ENCODE measurements around the gene HYLS1.

HYLS1 gene

DNA sequence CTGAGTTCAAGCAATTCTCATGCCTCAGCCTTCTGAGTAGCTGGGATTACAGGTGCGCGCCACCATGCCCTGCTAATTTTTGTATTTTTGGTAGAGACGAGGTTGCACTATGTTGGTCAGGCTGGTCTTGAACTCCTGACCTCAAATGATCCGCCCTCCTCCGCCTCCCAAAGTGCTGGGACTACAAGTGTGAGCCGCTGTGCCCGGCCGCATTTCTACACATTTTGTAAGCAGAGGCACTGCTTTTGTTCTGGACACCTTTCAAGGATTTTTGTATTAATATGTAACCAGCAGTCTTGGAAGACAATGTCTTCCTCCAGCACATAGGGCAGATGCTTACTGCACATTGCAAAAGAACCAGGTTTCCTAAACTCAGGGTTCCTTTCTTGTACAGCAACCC lies 47.0 kb downstream of the HYLS1 start:
- DNase-seq (ENCODE audit: low read depth): no peak

DNA sequence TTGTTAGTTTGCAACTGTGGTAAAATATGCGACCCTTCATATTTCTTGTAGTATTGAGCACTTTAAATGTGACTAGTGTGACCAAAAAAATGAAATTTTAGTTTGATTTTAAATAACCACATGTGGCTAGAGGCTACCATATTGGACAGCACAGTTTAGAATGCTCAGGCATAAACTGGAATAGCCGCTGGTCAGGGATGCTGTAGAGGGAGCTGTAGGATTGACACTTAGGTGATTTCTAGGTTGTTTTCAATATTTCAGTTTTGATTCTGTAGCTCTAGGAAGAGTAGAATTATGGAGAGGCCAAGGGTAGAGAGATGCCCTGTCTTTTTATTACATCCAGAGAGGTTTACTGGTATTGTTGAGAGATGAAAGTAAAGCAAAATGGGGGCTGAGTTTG lies 47.6 kb downstream of the HYLS1 start:
- DNase-seq (ENCODE audit: low read depth): no peak

DNA sequence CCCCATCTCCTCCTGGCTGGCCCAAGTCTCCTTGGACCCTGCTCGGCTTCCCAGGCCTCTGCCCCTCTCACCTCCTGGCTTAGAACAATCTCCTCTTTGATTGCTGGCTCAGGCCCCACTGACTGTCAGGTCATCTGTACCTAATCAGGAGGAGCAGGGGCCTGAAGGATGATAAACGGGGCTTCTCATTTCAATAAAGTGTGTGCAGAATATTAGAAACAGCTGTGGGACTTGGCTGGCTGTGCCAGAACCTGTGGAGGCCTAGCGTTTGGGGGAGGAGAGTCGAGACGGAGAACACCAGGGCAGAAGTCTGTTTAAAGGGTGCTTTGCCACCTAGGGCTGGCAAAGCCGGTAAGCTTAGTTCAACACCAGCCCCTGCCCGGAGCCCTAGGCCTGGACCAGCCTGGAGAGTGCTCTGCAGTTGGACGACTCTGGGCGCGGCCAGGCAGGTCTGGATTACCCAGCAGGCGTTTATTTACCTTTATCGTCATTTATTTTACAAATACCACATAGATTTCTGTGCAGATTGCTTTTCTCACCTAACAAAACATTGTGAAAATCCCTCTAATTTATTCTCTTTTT lies 48.2 kb downstream of the HYLS1 start:
- no peak for DNase-seq (ENCODE audit: low read depth)

DNA sequence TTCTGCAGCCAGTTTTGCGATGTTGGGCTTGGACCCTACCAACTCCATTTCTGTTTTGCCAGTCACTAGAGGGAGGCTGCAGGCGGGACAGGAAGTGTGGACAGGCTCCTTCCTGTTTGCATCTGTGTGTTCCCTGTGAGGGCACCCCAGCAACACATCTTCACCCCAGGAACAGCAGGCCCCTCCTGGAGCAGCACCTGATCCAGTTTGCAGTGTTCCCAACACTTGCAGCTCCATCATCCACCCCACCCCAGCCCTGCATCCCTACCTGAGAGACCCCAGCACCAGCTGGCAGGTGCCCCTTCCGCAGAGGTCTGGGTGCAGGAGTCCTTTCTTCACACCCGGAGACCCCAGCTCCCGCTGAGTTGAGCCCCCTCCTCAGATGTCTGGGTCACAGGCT lies 51.0 kb downstream of the HYLS1 start:
- no peak for DNase-seq (ENCODE audit: low read depth)

DNA sequence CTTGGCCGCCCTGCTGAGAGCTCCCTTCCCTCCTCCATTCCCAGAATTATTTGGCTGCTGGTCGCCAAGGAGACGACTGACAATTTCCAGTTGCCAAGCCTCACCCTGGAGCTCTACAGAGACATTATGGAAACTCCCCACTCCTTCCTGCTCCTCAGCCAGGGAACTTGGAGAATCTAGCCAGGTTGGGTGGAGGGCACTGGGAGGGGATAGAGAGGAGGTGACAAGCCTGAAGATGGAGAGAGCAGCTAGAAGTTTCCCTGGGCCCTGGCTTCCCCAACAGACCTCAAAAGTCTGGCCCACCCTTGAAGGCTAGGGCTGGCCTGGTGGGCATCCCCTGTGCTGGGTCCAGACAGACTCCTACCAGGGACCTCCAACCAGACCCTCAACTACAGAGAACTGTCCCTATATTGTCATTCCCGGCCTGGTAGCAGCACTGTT lies 51.6 kb downstream of the HYLS1 start:
- no peak for DNase-seq (ENCODE audit: low read depth)

GRCh38 chr11:125940145-125940544 lies 52.7 kb downstream of the HYLS1 start:
- DNase-seq (ENCODE audit: low read depth): no peak

DNA sequence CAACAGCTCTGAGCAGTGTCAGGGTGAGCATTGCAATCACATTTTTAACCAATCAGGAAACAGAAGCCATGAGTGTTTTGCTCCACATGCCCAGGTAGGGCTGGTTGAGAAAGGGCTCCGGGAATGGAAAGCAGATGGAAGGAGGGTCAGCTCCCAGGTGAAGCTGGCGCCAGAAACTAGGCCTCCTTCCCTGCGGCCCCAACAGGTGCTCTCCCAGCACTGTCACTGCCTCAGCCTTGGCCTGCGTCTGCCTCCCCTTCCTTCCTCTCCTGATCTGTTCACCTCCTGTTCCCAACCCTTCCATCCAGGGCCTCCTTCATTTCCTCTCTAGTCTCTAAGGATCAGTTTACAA lies 53.8 kb downstream of the HYLS1 start:
- DNase-seq (ENCODE audit: low read depth): no peak

GRCh38 chr11:125941619-125942611 lies 54.4 kb downstream of the HYLS1 start:
- peak; percentile 19 for DNase-seq (ENCODE audit: low read depth)

GRCh38 chr11:125942771-125943428 lies 55.4 kb downstream of the HYLS1 start:
- DNase-seq (ENCODE audit: low read depth): no peak

DNA sequence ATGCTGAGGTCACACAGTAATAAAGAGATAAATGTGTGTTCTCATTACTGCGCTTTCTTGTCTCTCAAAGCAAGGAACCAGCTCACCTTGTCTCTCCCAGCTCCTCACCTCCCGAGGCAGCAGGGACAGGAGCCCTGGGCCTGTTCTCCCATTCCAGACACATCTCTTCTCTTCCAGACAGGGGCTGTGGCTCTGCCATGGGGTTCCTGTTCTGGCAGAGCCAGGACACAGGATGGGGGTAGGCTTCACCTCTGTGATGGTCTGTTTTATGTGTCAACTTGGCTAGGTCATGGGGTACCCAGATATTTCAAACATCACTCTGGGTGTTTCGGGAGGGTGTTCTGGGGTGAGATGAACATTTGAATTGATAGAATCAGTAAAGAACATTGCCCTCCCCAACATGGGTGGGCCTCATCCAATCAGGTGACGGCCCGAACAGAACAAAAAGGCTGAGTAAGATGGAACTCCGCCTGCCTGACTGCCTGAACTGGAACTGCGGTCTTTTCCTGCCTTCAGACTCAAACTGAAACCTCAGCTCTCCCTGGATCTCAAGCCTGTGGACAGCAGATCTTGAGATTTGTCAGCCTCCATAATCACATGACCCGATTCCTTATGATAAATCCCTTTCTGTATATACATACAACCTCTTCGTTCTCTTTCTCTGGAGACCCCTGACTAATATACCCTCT lies 56.3 kb downstream of the HYLS1 start:
- DNase-seq (ENCODE audit: low read depth): no peak

GRCh38 chr11:125944350-125945010 lies 57.0 kb downstream of the HYLS1 start:
- no peak for DNase-seq (ENCODE audit: low read depth)

- DNase-seq (ENCODE audit: low read depth): no peak
Observed at GRCh38 chr11:125945011-125945796, 57.7 kb downstream of the HYLS1 start.

DNA sequence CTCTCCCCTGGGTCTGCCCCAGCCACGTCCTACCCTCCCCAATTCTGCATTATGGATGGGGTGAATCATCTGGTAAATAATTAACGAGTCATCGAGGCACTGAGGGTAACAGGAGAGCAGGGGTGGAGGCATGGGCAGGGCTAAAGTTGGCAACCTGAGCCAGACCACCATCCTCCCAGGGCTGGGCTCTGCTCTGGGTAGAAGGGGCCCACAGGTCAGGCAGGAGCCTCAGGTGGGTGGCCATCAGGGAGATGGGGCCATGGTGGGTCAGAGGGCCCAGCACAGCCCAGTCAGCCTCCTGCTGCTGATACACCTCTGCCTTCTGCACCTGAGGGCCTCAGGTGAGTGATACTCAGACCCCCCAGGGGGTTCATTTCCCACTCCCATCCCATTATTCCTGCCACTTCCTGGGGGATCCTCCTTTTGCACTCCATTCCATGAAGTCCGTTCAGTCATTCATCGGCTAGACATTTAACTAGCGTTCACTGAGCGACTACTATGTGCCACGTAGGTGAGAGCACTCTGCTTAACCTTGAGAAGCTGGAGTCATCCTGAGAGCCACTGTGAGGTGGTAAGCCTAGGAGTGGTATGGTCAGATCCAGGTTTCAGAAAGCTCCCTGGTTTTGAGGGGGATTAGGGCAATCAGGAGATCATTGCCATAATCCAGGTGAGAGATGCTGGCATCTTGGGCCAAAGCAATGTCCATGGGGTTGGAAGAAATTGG lies 58.5 kb downstream of the HYLS1 start, which contains the start of gene VSIG10L2:
VSIG10L2 (plus strand) TSS at position 248 of the 724 bp plus-strand sequence; CDS start at position 260, 12 bp downstream.
- DNase-seq (ENCODE audit: low read depth): no peak

GRCh38 chr11:125946712-125947418 lies 59.4 kb downstream of the HYLS1 start:
- DNase-seq (ENCODE audit: low read depth): no peak

- DNase-seq (ENCODE audit: low read depth): no peak
Observed at GRCh38 chr11:125947419-125948277, 60.2 kb downstream of the HYLS1 start.

DNA sequence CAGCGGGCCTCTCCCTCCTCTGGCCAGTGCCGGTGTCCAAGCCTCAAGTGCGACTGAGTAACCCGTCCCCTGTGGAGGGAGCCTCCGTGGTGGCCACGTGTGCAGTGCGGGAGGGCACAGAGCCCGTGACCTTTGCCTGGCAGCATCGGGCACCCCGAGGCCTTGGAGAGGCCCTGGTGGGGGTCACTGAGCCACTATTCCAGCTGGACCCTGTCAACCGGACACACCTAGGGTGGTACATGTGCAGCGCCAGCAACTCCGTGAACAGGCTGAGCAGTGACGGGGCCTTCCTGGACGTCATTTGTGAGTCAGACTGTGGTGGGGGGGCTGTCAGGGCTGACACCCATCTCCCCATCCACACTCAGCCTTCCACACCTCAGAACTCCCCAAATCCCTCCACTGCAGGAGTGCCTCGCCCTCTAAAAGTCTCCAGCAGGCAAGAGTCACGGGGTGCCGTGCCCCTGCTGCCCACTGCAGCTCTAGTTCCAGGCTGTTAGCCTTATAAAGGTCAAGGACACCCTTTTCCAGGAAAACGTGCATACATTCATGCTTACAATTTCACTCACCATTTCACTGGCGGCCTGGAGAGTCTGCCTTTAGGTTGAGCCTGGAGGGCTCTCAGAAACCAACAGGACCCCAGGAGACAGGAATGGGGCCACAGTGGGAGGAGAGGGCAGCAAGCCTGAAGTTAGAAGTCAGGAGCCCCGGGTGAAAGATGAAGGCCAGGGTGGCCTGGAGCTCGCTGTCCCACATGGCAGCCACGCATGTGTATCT lies 61.0 kb downstream of the HYLS1 start:
- DNase-seq (ENCODE audit: low read depth): no peak

DNA sequence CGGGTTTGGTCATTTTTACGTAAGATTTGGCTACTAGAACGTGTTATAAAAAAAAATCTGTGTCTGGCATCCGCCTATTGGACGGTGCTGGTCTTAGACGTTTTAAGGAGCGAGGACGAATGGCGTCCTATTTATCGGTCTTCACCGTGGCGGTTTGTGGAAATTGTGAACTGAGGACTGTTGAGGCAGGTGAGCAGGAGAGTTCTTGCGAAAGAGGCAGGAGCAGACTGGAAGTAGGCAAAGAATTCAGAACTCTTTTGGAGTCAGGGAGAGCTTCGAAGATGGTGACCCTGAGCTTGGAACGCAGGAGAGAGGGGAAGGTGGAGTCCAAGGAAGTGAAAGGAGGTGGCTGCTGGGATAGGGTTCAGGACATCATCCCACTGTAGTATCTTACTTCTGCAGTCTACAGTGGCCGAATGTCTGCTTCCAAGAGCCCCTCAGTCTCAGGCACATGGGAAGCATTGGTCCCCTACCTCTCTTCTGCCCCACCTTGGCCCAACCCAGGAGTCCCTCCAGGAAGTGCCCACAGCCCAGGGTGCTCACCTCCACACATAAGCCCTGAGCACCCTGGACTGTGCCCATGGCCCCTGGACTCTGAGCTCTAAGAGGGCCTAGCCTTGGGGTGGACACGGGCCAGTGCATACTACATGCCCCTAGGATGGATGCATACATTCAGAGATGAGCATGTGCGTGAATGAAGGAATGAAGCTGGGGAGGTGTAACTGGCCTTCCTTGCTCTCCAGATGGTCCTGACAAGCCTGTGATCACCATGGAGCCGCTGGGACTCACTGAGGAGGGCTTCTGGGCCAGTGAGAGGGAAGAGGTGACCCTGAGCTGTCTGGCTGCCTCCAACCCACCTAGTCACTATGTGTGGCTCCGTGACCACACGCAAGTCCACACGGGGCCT lies 62.1 kb downstream of the HYLS1 start:
- DNase-seq (ENCODE audit: low read depth): no peak
